Gastroesophageal sphincter (tissue), 3 donors: ENCODE data around the gene FUT8.

Experiments used
- CTCF ChIP-seq, 4 experiments: fragments of 200-600 bp in 2 of 4; fragments of 450-650 bp in 2 of 4; sonication (generic) in 1 of 4; IDR thresholded peaks; one replicate each; pipeline ENCODE4 v1.5.1; 2017 to 2019; ENCODE audit warnings: antibody characterized with exemption in 4 of 4, mild to moderate bottlenecking in 2 of 4, moderate library complexity in 2 of 4
- EP300 ChIP-seq: sonication (generic); formaldehyde crosslinking; IDR thresholded peaks from one replicate; pipeline ENCODE4 v1.6.1; 2017; ENCODE audit warnings: antibody characterized with exemption, mild to moderate bottlenecking
- POLR2A ChIP-seq, 2 donors: fragments of 450-650 bp; IDR thresholded peaks; one replicate each; pipeline ENCODE4 v1.6.1; 2017; ENCODE audit warnings: antibody characterized with exemption in 2 of 2, mild to moderate bottlenecking in 2 of 2, moderate library complexity in 1 of 2
- POLR2AphosphoS5 ChIP-seq: sonication (generic); formaldehyde crosslinking; IDR thresholded peaks from one replicate; pipeline ENCODE4 v1.6.1; 2017; ENCODE audit warnings: antibody characterized with exemption

- TF ChIP-seq CTCF (IDR thresholded peaks at IDR 0.05) (no peak), POLR2AphosphoS5 (no peak), EP300 (no peak), POLR2A (IDR thresholded peaks at IDR 0.05) (no peak)
Observed at GRCh38 chr14:65412856-65413738, 567 bp downstream of the FUT8 start.
